ENCODE measurements around the gene DSCAML1.

Gene DSCAML1

GRCh38 chr11:117438371-117439000 is 358.5 kb downstream of the DSCAML1 start:
- DNase-seq: no peak

- DNase-seq: no peak
Observed at GRCh38 chr11:117437791-117438130, 359.3 kb downstream of the DSCAML1 start.

- no peak for DNase-seq
Observed at GRCh38 chr11:117437041-117437790, 359.8 kb downstream of the DSCAML1 start.

GRCh38 chr11:117435326-117435725 is 361.7 kb downstream of the DSCAML1 start:
- no peak for DNase-seq

GRCh38 chr11:117434481-117434880 is 362.5 kb downstream of the DSCAML1 start:
- no peak for DNase-seq

- no peak for DNase-seq
Observed at GRCh38 chr11:117433717-117434116, 363.3 kb downstream of the DSCAML1 start.

- no peak for DNase-seq
Observed at GRCh38 chr11:117431436-117431835, 365.6 kb downstream of the DSCAML1 start.

- no peak for DNase-seq
Observed at GRCh38 chr11:117430293-117430955, 366.6 kb downstream of the DSCAML1 start.

GRCh38 chr11:117428856-117429229 is 368.2 kb downstream of the DSCAML1 start:
- DNase-seq: no peak

- DNase-seq: no peak
Observed at GRCh38 chr11:117428186-117428855, 368.7 kb downstream of the DSCAML1 start.

- DNase-seq: no peak
Observed at GRCh38 chr11:117427356-117427874, 369.6 kb downstream of the DSCAML1 start.

- no peak for DNase-seq
Observed at GRCh38 chr11:117426941-117427340, 370.1 kb downstream of the DSCAML1 start.

GRCh38 chr11:117426297-117426685 is 370.7 kb downstream of the DSCAML1 start:
- peak; percentile 28 for DNase-seq

- no peak for DNase-seq
Observed at GRCh38 chr11:117425679-117426296, 371.2 kb downstream of the DSCAML1 start.

GRCh38 chr11:117424781-117425180 is 372.2 kb downstream of the DSCAML1 start:
- DNase-seq: no peak

- DNase-seq: no peak
Observed at GRCh38 chr11:117423046-117423575, 373.9 kb downstream of the DSCAML1 start.

GRCh38 chr11:117421476-117421875 is 375.5 kb downstream of the DSCAML1 start:
- no peak for DNase-seq

- no peak for DNase-seq
Observed at GRCh38 chr11:117421041-117421440, 376.0 kb downstream of the DSCAML1 start.

GRCh38 chr11:117420598-117420997 is 376.4 kb downstream of the DSCAML1 start:
- no peak for DNase-seq

- DNase-seq: no peak
Observed at GRCh38 chr11:117420143-117420485, 376.9 kb downstream of the DSCAML1 start.

- DNase-seq: no peak
Observed at GRCh38 chr11:117419482-117420142, 377.4 kb downstream of the DSCAML1 start.
